AG08395 (cell line): ENCODE measurements around the gene HRH4.
A peak's percentile ranks its signal among the peaks of the same experiment; 100 is the strongest.

Source experiments
- DNase-seq: peaks from one replicate; pipeline ENCODE4 v3.0.0; 2012; ENCODE audit warnings: mixed read lengths, low spot score

HRH4 gene

GRCh38 chr18:24509435-24509834 is 49.0 kb downstream of the HRH4 start:
- DNase-seq, result no peak

GRCh38 chr18:24514439-24514838 is 54.0 kb downstream of the HRH4 start:
- peak; percentile 10 for DNase-seq

GRCh38 chr18:24515721-24516120 is 55.3 kb downstream of the HRH4 start:
- no peak for DNase-seq

- DNase-seq, result no peak
Observed at GRCh38 chr18:24516261-24516660, 55.8 kb downstream of the HRH4 start.

- no peak for DNase-seq
Observed at GRCh38 chr18:24517554-24517953, 57.1 kb downstream of the HRH4 start.

GRCh38 chr18:24518596-24518995 is 58.2 kb downstream of the HRH4 start:
- no peak for DNase-seq
